NT2/D1 (cell line): ENCODE measurements around the gene TEAD1.

Experiments used
- YY1 ChIP-seq: IDR thresholded peaks from 2 replicates; pipeline ENCODE4 v1.6.1; 2011; ENCODE audit not compliant: insufficient read length, insufficient read depth
- ZNF274 ChIP-seq: IDR thresholded peaks from 2 replicates; pipeline ENCODE4 v1.6.1; 2011; ENCODE audit warnings: mild to moderate bottlenecking, low read depth, low read length

- no peak for TF ChIP-seq YY1
- TF ChIP-seq ZNF274, result no peak
Measured at GRCh38 chr11:12754021-12754420, 79.8 kb downstream of the TEAD1 start.
